Iris pigment epithelial cell (primary cell): Measurements from ENCODE around the gene RASGRP3.

Experiments
- DNase-seq: peaks from one replicate; pipeline ENCODE4 v3.0.0-alpha.2; 2011; ENCODE audit warnings: low read depth

The RASGRP3 gene

DNA sequence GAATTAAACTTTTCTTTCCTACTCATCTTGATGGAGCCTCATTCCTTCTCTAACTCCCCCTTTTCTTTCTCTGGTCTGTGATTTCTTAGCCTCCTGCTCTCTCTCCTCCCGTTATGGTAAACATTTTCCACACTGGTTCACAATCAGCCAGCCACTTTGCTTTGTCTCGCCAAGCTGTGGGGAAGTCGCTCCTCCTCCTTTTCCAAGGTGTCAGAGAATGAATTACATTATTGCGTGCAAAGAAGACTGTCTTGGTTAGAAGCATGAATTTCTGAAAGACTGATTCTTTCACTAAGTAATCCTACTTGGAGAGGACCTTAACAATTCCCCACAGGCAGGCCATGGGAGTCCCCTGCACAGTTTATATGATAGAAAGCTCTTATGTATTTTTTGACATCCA is 46.1 kb downstream of the RASGRP3 start:
- DNase-seq, result no peak

DNA sequence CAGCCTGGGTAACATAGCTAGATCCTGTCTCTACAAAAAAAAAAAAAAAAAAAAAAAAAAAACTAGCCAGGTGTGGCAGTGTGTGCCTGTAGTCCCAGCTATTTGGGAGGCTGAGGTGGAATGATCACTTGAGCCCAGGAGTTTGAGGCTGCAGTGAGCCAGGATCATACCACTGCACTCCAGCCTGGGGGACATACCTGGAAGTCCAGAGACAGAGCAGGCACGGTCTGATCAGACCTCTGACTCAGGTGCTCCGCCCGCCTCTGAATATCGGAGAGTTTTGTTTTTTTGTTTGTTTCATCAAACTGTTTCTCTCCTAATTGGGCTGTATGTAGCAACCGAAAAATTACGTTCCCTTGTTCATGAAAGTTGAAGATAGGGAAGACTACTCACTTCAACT is 49.2 kb downstream of the RASGRP3 start:
- DNase-seq, result no peak

DNA sequence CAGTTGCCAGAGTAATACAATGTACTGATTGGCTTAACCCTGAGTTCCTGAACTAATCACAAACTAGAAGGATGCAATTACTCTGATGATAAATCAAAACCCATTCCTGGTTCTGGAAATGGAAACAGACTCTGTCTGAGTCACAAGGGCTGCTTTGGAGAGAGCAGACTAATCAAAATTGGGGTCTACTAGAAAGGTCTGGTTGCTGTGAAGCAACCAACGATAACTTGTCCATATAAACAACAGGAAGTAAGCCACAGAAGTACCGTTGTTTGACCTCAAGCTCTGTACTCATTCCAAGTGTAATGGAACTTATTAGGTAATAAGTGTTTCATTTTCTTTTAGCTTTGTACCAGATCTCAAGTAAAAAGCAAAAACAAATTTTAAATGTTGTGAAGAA is 49.7 kb downstream of the RASGRP3 start:
- peak; percentile 77 for DNase-seq

DNA sequence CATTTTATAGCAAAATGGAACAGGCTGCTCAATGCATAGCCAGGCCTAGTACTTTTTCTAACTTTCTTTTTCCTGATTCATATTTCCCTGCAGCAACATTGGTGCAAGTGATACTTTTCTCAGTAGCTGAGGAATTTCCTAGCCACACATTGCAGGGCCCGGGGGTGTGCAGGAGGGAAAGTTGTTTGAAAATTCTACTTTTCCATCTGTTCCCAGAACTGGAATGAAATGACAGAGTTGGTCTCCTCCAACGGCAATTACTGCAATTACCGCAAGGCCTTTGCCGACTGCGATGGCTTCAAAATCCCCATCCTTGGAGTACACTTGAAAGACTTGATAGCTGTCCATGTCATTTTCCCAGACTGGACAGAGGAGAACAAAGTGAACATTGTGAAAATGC is 50.5 kb downstream of the RASGRP3 start:
- DNase-seq, result no peak

DNA sequence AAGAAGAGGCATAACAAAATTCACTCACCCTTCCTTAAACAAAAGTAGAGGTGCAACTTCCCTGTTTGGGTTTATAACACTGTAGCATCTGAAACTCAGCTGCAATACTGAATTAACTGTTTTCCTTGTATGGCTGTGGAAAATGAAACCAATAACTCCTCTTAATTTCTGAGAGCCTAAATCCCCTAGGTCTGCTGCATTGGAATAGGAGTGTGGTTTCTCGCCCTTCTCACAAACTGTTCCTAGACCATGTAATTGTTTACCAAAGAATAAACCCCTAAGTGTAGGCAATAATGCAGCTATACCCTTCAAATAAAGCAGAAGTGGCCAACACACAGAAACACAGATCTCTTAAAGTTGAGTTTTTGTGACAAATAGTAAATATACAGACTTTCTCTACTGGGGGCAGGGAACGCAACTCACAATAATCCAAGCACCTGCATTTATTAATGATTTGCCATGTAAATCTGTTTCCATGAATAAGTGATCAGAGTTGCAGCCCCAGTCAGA is 52.0 kb downstream of the RASGRP3 start:
- DNase-seq, result no peak

DNA sequence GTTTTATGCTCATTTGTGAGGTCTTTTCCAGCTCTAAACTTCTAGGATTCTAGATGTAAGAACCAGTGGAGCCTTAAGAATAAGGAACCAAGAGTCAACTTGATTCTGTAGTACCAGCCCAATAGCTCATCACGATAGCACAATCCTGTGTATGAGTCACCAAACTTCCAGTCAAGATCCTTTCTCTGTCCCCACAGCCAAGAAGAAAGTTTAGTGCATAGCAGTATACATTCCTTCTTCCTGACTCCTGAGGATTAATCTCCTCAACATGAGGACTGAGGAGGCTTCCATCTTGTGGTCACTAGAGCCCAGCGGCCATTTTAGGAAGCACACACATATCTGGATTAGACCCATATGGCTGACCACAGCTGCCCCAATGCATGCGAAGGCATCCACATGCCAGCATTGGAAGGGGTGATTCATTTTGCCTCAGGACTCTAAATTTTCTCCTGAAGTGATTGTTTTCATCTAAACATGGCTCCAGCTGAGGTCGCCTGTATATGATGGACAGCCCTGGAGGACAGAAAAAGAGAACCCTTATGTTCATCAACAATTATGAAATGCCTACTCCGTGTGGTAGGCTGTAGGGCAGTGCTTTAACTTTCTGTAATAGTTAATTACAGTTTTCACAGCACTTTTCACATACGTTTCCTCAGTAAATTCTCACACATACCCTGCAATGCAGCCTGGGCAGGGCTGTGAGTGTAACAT is 53.5 kb downstream of the RASGRP3 start:
- DNase-seq, result peak; percentile 90

DNA sequence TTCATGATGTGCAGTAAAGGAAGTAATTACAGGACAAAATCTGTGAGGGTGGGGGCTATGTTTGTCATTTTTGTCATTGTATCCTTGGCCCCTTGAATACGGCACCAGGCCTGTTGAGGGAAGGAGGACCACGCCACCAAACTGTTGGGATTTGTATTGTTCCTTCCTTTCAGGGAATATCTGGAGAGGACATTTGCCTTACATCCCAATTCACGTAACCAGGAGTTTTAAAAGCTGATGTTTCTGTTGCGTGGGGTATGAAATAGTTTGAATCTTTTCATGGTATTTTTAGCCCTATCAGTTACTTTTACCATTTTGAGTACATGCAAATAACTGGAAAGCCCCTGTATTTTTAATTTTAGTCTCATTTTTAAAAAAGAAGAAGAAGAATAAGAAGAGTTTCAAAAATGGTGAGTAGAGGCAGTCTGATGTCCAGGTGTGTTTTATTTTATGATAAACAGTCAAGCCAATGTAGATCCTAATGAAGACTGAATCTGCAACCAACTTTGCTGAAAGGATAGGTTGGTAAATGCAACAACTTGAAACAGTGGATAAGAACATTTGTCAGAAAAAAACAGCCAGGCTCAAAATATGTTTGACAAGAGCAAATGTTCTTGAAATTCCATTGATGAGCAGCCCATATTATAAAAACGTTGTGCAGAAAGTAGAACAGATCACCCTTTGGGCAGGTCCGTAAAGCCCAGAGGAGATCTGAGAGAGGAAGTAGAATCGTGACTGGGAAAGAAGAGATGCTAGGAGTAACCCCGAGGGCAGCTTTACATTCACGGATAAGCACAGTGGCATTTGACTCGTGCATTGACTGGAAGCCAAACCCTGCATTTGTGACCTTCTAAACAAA is 54.5 kb downstream of the RASGRP3 start:
- DNase-seq, result no peak

DNA sequence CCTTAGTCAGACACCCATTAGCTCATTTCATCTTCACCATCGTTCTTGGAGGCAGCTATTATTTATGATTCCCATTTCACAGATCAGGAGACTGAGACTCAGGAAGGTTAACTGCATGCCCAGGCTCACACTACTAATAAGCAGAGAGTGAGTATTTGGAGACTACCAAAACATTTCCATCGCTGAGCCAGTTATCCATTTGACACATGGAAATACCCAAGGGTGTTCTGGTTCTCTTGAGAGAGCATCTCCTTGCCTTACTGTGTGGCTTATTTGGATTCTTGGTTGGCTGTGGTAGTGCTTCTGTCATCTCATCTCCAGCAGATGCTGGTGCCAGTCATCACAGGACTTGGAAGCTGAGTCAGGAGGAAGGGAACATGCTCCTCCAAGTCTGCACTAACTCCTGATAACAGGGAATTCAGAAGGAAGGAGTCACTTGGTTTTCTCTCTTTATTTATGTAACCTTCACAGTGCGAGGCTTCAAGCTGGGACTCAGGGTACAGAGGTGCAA is 55.2 kb downstream of the RASGRP3 start:
- DNase-seq, result no peak

DNA sequence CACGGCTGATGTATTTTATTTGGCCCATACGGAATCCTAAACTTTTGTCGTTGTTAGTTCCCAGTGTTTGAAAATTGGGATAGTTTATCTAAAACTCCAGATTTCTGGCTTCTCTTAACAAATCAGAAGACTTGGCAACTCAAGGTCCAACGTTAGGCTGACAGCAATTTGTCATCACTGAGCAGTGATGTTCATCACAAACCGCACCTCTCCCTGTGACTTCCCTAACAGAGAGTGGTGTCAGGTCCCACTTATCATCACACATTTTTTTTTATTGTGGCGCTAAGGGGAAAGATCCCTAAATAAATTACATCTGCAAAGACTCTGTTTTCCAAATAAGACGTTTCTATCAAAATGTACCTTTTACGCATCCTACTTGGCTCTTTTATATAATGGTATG is 55.7 kb downstream of the RASGRP3 start:
- no peak for DNase-seq

DNA sequence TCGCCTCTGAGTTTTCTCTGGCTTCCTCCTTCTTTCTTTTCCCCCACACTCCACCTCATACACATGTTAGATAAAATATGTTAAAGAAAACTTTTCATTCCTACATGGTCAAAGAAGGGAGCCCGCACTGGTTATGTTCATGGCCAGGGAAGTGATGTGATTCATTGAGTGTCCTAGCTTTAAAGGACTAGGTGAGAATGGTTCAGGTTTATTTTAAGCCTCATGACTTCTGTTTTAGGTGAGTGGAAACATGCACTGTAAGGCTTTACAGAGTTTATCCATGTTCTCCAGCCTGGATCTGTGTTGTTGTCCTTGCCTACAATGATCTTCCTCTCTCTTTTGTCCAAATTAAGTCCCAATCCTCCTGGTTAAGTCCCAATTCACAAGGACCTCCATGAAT is 56.5 kb downstream of the RASGRP3 start:
- no peak for DNase-seq

DNA sequence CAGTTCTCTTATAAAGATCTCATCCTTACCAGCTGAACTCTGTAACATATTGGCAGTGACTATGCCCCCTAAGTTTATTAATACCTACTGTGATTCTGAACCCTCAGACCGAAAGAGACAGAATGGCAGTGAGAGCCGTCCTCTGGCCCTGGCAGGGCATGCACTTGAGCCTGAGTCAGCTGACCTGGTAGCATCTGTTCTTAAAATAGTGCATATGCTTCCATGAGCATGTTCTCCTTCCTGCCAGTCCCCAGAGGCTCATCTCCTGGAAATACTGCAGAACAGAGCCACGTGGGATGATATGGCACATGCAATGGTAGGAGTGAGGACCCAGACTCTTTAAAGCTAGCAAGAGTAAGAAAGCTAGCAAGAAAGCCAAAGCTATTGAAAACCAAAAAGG is 59.0 kb downstream of the RASGRP3 start:
- DNase-seq, result no peak

DNA sequence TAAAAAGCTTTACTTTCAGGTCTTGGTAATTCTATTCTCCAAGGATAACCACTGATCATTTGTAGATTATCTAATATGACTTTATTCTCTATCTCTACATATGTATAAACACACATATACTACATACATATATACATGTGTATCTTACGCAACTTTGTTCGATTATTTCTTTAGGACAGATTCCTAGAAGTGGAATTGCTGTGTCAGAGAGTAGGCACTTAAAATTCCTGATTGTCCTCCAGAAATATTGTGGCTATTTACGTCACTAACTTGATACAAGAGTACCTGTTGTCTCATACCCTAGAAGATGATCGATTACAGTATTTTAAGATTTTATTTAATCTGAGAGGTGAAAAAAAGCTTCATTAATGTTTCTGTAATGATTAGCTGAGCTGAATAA is 64.8 kb downstream of the RASGRP3 start:
- no peak for DNase-seq

DNA sequence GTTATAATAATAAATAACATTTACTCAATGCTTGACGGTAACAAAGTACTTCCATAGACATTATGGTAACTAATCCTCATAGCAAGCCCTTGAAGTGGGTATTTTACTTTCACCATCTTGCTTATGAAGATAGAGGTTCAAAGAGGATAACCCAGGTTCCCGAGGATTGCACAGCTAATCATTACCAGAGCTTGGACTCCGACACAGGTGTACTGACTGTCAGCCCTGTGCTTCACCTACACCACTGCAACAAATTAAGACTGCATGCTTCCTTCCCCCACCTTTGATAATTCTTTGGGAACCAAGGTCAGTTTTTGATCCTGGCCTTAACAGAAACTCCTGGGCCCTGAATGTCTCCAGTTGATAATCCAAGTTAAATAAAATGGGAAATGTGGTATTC is 73.8 kb downstream of the RASGRP3 start:
- DNase-seq, result no peak

DNA sequence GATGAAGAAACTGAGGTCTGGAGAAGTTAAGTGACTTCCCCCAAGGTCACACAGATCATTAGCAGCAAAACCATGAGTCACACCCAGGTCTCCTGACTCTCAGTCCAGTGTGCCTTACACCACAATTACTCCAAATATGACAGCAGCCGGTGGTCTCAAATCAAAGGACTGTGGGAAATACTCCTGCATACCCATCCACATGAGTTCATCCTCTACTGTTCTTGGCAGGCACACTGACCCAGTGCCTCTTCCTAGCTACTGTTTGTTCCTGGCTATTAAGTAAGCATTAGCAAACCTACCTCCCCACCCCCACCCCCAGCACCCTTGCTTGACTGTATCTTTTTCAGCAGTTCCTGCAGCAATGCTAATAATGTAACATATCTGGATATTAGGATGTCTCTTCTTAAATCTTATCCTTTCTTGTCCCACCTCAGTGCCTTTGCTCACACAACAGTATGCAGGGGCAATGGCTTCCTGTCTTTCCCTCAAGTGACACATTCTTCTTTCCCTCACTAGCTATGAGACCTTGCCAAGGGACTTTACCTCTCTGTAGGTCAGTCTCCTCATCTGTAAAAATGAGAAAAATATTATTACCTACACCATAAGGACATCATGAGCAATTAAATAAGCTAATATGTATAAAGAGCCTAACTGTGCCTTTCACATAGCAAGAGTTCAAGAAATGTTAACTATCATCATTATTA is 76.5 kb downstream of the RASGRP3 start:
- peak; percentile 81 for DNase-seq

DNA sequence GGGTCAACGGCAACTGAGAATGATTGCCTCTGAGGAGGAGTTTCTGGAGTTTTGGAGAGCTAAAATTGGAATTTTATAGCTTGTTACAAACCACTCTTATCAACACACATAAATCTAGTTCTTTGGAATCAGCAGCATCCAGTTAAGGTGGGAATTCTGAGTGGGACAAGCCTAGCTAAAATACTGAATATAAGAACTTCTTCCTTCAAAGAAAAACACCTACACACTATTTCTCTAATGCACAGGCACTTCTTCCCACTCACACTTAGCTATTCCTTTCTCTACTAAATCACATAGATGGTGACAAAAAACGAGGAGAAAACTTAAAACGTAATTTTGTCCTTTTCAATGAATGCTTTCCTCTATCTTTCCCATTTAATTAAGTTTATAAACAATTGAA is 79.2 kb downstream of the RASGRP3 start:
- DNase-seq, result no peak

DNA sequence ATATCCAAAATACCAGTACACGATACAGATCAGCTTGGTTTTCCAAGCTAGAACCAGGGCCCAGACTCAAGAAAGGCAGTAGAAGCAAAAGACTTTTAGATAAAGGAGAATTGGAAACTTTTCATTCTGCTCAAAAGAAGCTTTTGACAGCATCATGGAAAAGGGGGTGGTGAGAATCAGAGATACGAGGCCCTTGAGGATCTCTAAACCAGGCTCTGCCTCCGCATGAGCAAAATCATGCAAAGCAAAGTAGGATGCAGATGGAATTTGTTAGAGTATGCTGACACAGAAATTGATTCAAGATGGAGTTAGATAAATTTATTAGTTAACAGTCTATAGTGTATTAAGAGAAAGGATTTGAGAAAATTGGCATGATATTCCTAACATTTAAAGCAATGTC is 82.9 kb downstream of the RASGRP3 start:
- DNase-seq, result no peak

DNA sequence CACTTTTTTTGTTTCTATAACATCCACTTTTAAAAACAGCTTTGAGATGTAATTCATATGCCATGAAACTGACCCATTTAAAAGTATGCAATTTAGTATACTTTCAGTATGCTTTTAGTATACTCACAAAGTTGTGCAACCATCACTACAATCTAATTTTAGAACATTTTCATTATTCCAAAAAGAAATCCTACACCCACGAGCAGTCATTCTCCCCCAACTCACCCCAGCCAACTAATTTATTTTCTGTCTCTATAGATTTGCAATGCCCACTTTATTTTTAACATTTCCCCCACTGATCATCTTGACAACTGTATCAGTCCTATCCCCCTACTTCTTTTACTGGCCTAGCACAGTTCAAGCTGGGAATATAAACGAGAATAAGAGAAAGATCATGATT is 83.6 kb downstream of the RASGRP3 start:
- DNase-seq, result no peak

DNA sequence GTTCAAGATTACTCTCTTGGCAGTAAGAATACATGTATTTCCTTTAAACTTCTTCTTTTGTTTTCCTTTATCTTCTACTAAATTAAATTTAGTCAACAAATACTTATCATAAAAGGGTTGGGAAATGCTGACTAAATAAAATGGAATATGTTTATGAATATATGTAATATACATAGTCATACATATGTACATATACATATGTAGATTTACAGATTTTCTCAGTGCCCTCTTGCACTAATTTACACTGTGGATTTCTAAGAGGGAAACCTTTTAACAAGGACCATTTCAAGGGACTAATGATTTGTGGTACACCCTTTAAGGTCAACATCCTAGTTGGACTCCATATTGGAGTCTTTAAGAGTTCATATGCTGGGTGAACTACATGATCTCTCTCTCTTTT is 85.4 kb downstream of the RASGRP3 start:
- no peak for DNase-seq

DNA sequence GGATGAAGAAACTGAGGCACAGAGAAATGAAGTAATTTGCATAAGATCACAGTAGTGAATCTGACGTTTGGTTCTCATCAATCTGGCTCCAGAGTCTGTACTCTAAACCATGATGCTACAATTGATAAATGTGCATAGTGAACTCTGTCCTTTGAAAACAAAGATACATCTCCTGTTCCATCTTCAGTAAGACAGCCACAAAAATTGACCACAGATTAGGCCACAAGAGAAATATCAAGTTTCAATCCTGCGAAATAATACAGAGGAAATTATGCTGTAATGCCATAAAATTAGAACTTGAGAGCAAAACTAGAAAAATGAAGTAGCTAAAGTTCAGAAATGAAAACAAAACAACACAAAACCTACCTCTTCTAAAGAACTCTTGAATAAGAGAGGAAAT is 94.2 kb downstream of the RASGRP3 start:
- no peak for DNase-seq

DNA sequence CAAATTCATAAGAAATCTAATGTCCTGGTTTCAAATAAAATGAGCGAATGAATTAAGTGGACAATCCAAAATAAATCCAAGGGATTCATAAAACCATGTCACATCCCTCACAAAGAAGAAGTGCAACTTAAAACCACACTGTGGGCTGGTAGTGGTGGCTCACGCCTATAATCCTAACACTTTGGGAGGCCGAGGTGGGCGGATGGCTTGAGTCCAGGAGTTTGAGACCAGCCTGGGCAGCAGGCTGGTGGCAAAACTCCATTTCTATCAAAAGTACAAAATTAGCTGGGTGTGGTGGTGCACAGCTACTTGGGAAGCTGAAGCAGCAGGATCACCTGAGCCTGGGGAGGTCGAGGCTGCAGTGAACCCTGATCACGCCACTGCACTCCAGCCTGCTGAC is 97.2 kb downstream of the RASGRP3 start:
- no peak for DNase-seq

DNA sequence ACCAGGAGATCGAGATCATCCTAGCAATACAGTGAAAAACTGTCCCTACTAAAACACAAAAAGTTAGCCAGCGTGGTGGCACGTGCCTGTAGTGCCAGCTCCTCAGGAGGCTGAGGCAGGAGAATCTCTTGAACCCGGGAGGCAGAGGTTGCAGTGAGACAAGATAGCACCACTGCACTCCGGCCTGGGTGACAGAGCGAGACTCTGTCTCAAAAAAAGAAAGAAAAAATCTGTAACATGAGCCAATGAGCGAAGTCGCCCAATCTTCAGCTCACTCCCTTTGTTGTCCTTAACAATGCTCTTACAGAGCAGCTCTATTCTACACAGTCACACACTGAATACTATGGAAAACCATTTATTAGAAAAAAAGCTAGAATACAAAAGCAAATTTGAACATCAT is 100.6 kb downstream of the RASGRP3 start:
- no peak for DNase-seq

DNA sequence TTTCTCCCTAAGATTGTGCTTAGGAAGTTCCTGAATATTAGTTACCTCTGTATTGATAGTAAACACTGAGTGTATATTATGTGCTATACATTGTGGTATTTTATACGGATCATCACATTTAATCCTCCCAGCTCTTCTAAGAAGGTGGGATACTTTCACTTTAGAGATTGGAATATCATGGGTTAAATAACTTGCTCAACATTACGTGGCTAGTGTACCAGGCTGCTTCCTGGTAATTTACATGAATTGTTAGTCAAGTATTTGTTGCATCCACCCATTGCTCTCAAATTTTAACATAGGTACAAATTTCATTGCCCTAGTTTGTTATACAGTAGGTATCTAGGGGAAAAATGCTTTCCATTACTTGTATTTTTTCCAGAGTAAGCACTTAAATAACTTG is 101.2 kb downstream of the RASGRP3 start:
- peak; percentile 35 for DNase-seq

DNA sequence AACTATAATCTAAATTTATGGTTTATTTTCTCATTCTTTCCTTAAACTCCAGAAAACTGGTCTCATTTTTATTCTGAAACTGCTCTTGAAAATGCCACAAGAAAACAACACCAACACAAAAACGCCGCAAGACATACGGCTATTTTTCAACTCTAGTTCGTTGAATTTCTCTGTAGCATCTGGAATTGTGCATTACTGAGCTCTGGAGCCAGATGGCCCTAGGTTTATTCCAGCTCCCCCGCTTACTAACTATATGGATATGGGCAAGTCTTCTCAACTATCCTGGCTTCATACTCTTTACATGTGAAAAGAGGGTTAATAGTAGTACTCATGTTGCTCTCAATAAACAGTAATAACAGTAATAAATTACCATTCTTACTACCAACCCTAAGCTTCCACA is 102.8 kb downstream of the RASGRP3 start:
- no peak for DNase-seq
